DOHH2 (cell line): Measurements from ENCODE around the gene LARGE1.

Experiments used
- H3F3A ChIP-seq: fragments of 200-600 bp; sonication (generic), shearing (Covaris generic); 2 replicates; pipeline ENCODE4 v1.6.0; 2016; ENCODE audit warnings: antibody characterized with exemption, mild to moderate bottlenecking; ENCODE audit not compliant: control insufficient read depth, insufficient read depth
- H3K27ac ChIP-seq: fragments of 200-600 bp; sonication (generic); 2 replicates; pipeline ENCODE4 v1.5.1; 2014; ENCODE audit warnings: low read depth, mild to moderate bottlenecking, low read length, moderate library complexity
- H3K27me3 ChIP-seq: fragments of 200-600 bp; sonication (generic); 2 replicates; pipeline ENCODE4 v1.6.1; 2014; ENCODE audit warnings: mild to moderate bottlenecking, low read length, mixed read lengths; ENCODE audit not compliant: control insufficient read depth
- H3K36me3 ChIP-seq: fragments of 200-600 bp; sonication (generic); 2 replicates; pipeline ENCODE4 v1.6.1; 2014; ENCODE audit warnings: mild to moderate bottlenecking, low read length, moderate library complexity, mixed read lengths; ENCODE audit not compliant: control insufficient read depth
- H3K4me1 ChIP-seq: fragments of 200-600 bp; sonication (generic); 2 replicates; pipeline ENCODE4 v1.6.1; 2014; ENCODE audit warnings: mild to moderate bottlenecking, low read length, mixed read lengths; ENCODE audit not compliant: control insufficient read depth
- H3K4me2 ChIP-seq: fragments of 200-600 bp; sonication (generic); 2 replicates; pipeline ENCODE4 v1.6.0; 2014; ENCODE audit warnings: mild to moderate bottlenecking, low read length, moderate library complexity
- H3K4me3 ChIP-seq: fragments of 200-600 bp; sonication (generic); 2 replicates; pipeline ENCODE4 v1.5.1; 2014; ENCODE audit warnings: mild to moderate bottlenecking, low read length, mixed read lengths
- H3K79me2 ChIP-seq: fragments of 200-600 bp; sonication (generic); 2 replicates; pipeline ENCODE4 v1.6.1; 2014; ENCODE audit warnings: mild to moderate bottlenecking, low read length, mixed read lengths; ENCODE audit not compliant: control insufficient read depth
- H3K9me2 ChIP-seq: fragments of 200-600 bp; sonication (generic); replicated peaks from 2 replicates; pipeline ENCODE4 v1.6.1; 2014; ENCODE audit warnings: mild to moderate bottlenecking, low read length, mixed read lengths; ENCODE audit not compliant: control insufficient read depth
- H3K9me3 ChIP-seq: fragments of 200-600 bp; sonication (generic); 2 replicates; pipeline ENCODE4 v1.6.1; 2014; ENCODE audit warnings: antibody characterized with exemption, low read length, mixed read lengths; ENCODE audit not compliant: control insufficient read depth, insufficient read depth
- H4K20me1 ChIP-seq: fragments of 200-600 bp; sonication (generic); 2 replicates; pipeline ENCODE4 v1.6.0; 2014; ENCODE audit warnings: low read depth, mild to moderate bottlenecking, antibody characterized with exemption, low read length, moderate library complexity; ENCODE audit not compliant: control insufficient read depth, insufficient read depth
- CTCF ChIP-seq: fragments of 200-600 bp; sonication (generic); IDR thresholded peaks from one replicate; pipeline ENCODE4 v1.5.1; 2014; ENCODE audit warnings: antibody characterized with exemption, mild to moderate bottlenecking, low read depth, low read length; ENCODE audit not compliant: poor library complexity, severe bottlenecking
- EZH2phosphoT487 ChIP-seq: fragments of 200-600 bp; sonication (generic); IDR thresholded peaks from 2 replicates; pipeline ENCODE4 v1.6.1; 2017; ENCODE audit warnings: borderline replicate concordance, mild to moderate bottlenecking, antibody characterized with exemption, low read length, moderate library complexity, mixed read lengths

Gene LARGE1

DNA sequence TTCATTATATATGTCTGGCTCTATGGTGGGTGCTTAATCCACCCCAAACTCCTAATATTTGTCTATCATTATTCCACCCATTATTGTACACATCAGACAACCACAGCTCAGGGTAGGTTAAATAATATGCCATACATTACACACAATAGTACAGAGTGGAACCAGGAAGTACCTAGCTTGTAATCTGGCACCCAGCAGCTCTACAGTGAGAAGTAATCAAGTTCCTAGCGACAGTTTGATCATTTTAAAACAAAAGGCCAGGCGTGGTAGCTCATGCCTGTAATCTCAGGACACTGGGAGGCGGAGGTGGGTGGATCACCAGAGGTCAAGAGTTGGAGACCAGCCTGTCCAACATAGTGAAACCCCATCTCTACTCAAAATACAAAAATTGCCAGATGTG is 141.0 kb downstream of the LARGE1 start:
- TF ChIP-seq EZH2phosphoT487 (no peak), CTCF (no peak)
- H3K79me2 ChIP-seq: no peaks in the 10 kb centered on the region
- no peaks in the 10 kb centered on the region for H3F3A ChIP-seq
- H4K20me1 ChIP-seq: no peaks in the 10 kb centered on the region
- H3K36me3 ChIP-seq: no peaks in the 10 kb centered on the region
- no peak overlapping the region for H3K4me3 ChIP-seq
- H3K27ac ChIP-seq: no peak overlapping the region
- H3K27me3 ChIP-seq: no peaks in the 10 kb centered on the region
- H3K9me3 ChIP-seq: no peaks in the 10 kb centered on the region
- H3K4me1 ChIP-seq: no peaks in the 10 kb centered on the region
- no peaks in the 10 kb centered on the region for H3K9me2 ChIP-seq
- H3K4me2 ChIP-seq: no peak overlapping the region

- Histone ChIP-seq H3K9me3 (no peaks in the 10 kb centered on the region), H3K36me3 (no peaks in the 10 kb centered on the region), H3F3A (no peaks in the 10 kb centered on the region), H3K4me1 (no peaks in the 10 kb centered on the region), H3K9me2 (no peaks in the 10 kb centered on the region), H3K27me3 (no peaks in the 10 kb centered on the region), H4K20me1 (no peaks in the 10 kb centered on the region), H3K79me2 (no peaks in the 10 kb centered on the region), H3K4me3 (no peak overlapping the region), H3K27ac (no peak overlapping the region), H3K4me2 (no peak overlapping the region)
- TF ChIP-seq EZH2phosphoT487 (no peak), CTCF (no peak)
These were observed 143.8 kb downstream of the LARGE1 start for GRCh38 chr22:33776491-33776890.

GRCh38 chr22:33774781-33775180 is 145.5 kb downstream of the LARGE1 start:
- no peaks in the 10 kb centered on the region for H3K79me2 ChIP-seq
- no peak for TF ChIP-seq CTCF
- no peak for TF ChIP-seq EZH2phosphoT487
- H3K4me1 ChIP-seq: no peaks in the 10 kb centered on the region
- H3F3A ChIP-seq: no peaks in the 10 kb centered on the region
- no peaks in the 10 kb centered on the region for H3K27me3 ChIP-seq
- H3K36me3 ChIP-seq: no peaks in the 10 kb centered on the region
- no peaks in the 10 kb centered on the region for H4K20me1 ChIP-seq
- H3K4me3 ChIP-seq: no peak overlapping the region
- H3K4me2 ChIP-seq: no peak overlapping the region
- H3K9me2 ChIP-seq: no peaks in the 10 kb centered on the region
- H3K27ac ChIP-seq: no peak overlapping the region
- no peaks in the 10 kb centered on the region for H3K9me3 ChIP-seq

GRCh38 chr22:33772745-33773144 is 147.5 kb downstream of the LARGE1 start:
- H3K4me3 ChIP-seq: no peak overlapping the region
- TF ChIP-seq EZH2phosphoT487 (no peak), CTCF (no peak)
- H3F3A ChIP-seq: no peaks in the 10 kb centered on the region
- H3K4me1 ChIP-seq: no peaks in the 10 kb centered on the region
- H3K27ac ChIP-seq: no peak overlapping the region
- no peaks in the 10 kb centered on the region for H4K20me1 ChIP-seq
- H3K79me2 ChIP-seq: no peaks in the 10 kb centered on the region
- H3K9me2 ChIP-seq: no peaks in the 10 kb centered on the region
- no peaks in the 10 kb centered on the region for H3K36me3 ChIP-seq
- H3K27me3 ChIP-seq: no peaks in the 10 kb centered on the region
- no peaks in the 10 kb centered on the region for H3K9me3 ChIP-seq
- H3K4me2 ChIP-seq: no peak overlapping the region
